GM12891 (cell line): ENCODE data around the gene MMP28.

Experiments
- POLR2A ChIP-seq: IDR thresholded peaks from 2 replicates; pipeline ENCODE4 v1.6.1; 2011; ENCODE audit warnings: low read depth, low read length, control low read depth
- POLR2AphosphoS5 ChIP-seq: IDR thresholded peaks from 2 replicates; pipeline ENCODE4 v1.6.1; 2011; ENCODE audit warnings: low read depth, low read length, control low read depth

- no peak for TF ChIP-seq POLR2AphosphoS5
- TF ChIP-seq POLR2A: no peak
Measured at GRCh38 chr17:35821308-35821707, 25.9 kb upstream of the MMP28 start.
